PC-3 (cell line): Measurements from ENCODE around the gene DNAJC1.

ENCODE experiments used
- EZH2 ChIP-seq: fragments of 300-600 bp; sonication (generic); IDR thresholded peaks from one replicate; pipeline ENCODE4 v1.6.1; 2017; ENCODE audit warnings: antibody characterized with exemption, mild to moderate bottlenecking, low read length; ENCODE audit not compliant: unreplicated experiment
- EZH2phosphoT487 ChIP-seq: fragments of 300-600 bp; sonication (generic); IDR thresholded peaks from 2 replicates; pipeline ENCODE4 v1.6.1; 2018; ENCODE audit warnings: mild to moderate bottlenecking, antibody characterized with exemption, low read length, borderline replicate concordance
- TF ChIP-seq, protein P1 (sequence below): fragments of 300-600 bp; sonication (generic); conservative IDR thresholded peaks from 2 replicates; pipeline ENCODE4 v1.5.1; 2017; ENCODE audit warnings: antibody characterized with exemption, low read depth, mild to moderate bottlenecking, low read length

DNA sequence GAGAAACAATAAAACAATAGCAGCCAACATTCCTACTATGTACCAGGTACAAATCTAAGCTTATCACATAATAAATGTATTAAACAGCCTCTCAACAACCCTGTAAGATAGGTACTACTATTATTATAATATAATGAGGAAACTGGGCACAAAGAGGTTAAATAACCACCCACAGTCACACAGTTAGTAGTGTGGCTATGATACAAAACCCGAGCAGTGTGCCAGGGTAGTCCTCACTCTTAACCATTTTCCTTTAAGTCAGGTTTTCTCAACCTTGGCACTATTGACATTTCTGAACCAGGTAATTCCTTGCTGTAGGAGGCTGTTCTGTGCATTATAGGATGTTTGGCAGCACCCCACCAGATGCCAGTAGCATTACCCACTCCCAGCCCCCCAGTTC is 48.8 kb downstream of the DNAJC1 start:
- TF ChIP-seq EZH2phosphoT487 (no peak), EZH2 (no peak)
- TF ChIP-seq, protein P1, sequence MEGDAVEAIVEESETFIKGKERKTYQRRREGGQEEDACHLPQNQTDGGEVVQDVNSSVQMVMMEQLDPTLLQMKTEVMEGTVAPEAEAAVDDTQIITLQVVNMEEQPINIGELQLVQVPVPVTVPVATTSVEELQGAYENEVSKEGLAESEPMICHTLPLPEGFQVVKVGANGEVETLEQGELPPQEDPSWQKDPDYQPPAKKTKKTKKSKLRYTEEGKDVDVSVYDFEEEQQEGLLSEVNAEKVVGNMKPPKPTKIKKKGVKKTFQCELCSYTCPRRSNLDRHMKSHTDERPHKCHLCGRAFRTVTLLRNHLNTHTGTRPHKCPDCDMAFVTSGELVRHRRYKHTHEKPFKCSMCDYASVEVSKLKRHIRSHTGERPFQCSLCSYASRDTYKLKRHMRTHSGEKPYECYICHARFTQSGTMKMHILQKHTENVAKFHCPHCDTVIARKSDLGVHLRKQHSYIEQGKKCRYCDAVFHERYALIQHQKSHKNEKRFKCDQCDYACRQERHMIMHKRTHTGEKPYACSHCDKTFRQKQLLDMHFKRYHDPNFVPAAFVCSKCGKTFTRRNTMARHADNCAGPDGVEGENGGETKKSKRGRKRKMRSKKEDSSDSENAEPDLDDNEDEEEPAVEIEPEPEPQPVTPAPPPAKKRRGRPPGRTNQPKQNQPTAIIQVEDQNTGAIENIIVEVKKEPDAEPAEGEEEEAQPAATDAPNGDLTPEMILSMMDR: no peak
